Epidermal melanocyte (primary cell): Measurements from ENCODE around the gene RASD2.
"Not testable (repeated sequence)": the region's sequence is repeated elsewhere in the genome, so short reads cannot be mapped to it uniquely, and the experiment has no call there.

ENCODE experiments used
- DNase-seq: peaks from one replicate; pipeline ENCODE4 v3.0.0; 2011; ENCODE audit warnings: low spot score; ENCODE audit not compliant: insufficient read length

RASD2 gene, protein sequence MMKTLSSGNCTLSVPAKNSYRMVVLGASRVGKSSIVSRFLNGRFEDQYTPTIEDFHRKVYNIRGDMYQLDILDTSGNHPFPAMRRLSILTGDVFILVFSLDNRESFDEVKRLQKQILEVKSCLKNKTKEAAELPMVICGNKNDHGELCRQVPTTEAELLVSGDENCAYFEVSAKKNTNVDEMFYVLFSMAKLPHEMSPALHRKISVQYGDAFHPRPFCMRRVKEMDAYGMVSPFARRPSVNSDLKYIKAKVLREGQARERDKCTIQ

GRCh38 chr22:35540595-35541253 lies at the start of gene RASD2:
Gene RASD2 (plus strand): TSS chr22:35540831. CDS start chr22:35546810, 5,979 bp downstream.
- no peak for DNase-seq

- DNase-seq: not testable (repeated sequence)
Measured at GRCh38 chr22:35491061-35491907, 49.3 kb upstream of the RASD2 start.

GRCh38 chr22:35491908-35492380 lies 48.7 kb upstream of the RASD2 start:
- no peak for DNase-seq

DNA sequence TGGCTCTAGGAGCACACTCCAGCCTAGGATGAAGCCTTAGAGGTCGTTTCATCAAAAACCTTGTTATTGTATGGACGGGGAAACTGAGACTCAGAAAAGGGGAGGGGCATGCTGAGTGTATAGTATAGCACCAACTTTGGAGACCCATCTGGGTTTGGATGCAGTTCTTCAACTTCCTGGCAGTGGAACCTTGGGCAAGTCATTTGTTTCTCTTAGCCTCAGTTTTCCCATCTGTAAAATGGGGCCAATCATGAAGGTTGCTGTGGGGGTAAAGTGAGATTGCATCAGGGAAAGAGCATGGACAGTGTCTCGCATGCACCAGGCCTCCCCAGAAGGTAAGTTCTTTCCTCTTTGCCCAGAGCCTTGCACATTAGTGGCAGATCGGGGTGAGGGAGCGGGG lies 47.6 kb upstream of the RASD2 start:
- no peak for DNase-seq

- not testable (repeated sequence) for DNase-seq
Measured at GRCh38 chr22:35495711-35496110, 44.9 kb upstream of the RASD2 start.

- no peak for DNase-seq
Measured at GRCh38 chr22:35496768-35497312, 43.8 kb upstream of the RASD2 start.

DNA sequence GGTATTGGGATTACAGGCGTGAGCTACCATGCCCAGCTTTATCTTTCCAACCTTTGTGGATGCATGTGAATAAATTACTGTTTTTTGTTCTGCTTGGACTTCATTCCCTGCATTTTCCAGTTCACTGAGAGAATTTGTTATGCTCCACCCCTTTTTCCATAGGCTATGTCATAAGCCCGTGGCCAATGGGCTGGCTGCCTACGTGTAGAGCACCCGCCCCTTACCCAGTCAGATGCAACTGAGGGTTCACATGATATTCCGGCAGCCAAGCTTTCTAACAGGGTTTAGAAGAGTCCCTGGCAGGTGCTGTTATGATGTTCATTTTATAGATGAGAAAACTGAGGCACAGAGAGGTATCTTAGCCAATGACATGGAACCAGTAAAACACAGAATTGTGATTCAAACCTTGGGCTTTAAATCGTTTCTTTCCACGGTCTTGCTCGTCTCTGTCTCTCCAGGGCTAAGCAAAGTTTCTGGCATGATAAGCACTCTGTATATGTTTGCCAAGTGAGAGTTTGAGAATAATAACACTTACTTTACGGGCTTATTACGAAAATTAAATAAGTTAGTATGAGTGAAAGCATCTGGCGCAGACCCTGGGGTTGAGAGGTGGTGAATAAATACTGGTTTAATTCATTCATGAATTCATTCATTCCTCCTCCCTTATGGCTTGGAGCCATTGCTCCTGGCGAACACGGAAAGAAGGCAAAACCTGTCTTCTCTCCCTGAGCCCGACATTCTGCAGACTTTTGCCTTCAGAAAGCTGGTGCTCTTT lies 42.4 kb upstream of the RASD2 start:
- no peak for DNase-seq

DNA sequence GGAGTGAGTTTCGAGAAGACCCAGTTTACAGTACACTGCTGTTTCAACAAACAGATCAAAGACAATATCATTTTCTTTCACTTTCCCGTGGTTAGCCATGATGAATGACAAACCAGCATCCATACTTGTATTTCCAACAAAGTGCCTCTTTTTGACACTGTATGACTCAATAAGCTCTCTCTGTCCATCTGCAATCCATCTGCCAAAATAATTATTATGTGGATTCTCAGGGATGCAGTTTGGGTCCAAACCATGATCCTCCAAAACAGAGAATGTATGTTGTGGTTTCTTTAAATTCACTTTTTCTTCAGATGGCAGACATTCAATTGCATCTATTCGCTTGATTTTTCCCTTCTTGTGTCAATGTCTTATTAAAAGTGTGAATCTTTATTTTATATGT lies 37.8 kb upstream of the RASD2 start:
- DNase-seq: no peak

DNA sequence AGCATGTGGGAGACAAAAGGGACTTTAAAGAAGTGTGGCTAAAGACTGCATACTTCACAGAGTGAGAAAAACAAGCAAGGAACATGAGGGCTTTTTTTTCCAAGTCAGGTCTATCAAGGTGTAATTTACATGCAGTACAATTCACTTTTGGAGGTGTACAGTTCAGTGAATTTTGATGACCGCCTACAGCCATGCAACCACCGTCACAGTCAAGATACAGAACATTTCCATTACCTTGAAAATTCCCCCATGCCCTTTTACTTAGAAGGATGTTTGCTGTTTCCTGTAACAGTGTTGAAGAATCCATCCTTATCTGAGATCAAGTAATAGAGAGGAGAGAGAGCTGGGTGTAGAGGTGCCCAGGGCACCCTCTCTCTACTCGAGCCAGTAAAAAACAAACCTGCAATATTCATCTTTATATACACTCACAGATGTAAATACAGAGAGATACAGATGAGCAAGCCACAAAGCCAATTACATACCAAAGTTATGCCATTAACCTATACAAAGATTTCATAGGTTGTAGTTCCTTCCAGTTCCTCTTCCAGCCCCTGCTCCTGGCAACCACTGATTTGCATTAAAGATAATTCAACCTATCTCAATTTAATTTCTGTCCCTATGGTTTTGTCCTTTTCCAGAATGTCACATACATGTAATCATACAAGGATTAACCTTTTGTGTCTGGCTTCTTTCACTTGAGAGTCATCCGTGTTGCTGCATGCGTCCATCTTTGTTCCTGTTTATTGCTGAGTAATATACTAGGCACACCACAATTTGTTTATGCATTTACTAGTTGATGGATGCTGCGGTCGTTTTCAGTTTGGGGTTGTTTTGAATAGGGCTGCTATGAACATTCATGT lies 35.0 kb upstream of the RASD2 start:
- no peak for DNase-seq

- DNase-seq: no peak
Measured at GRCh38 chr22:35506259-35506570, 34.4 kb upstream of the RASD2 start.

DNA sequence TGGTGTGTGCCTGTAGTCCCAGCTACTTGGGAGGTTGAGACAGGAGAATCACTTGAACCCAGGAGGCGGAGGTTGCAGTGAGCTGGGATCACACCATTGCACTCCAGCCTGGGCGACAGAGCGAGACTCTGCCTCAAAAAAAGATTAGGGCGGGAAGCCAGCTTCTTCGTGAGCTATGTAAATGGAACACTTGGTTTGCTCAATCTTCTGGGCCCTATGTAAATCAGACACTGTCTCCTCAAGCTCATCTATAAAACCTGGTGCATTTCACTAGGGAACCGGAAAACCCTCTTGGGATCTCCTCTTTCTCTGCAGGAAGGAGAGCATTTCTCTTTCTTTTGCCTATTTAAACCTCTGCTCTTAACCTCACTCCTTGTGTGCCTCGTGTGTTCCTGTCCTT lies 32.8 kb upstream of the RASD2 start:
- DNase-seq: not testable (repeated sequence)

DNA sequence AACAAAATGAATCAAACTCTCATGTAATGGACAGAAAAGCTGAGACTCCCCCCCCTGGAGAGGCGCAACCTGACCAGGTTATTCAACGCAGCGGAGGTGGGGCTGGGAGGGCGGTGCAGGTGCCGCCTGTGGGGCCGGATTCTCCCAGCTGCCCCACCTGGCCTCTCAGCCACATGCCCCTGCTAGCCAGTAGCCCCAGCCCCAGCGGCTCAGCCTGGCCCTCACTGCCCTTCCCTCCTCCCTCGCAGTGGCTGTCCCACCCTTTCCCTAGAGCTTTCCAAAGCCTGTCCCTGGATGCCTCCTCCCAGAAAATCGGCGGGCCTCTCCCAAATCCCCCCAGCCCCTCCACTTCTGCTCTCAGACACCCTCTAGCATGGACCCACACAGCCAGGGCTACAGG lies 31.2 kb upstream of the RASD2 start:
- no peak for DNase-seq

DNA sequence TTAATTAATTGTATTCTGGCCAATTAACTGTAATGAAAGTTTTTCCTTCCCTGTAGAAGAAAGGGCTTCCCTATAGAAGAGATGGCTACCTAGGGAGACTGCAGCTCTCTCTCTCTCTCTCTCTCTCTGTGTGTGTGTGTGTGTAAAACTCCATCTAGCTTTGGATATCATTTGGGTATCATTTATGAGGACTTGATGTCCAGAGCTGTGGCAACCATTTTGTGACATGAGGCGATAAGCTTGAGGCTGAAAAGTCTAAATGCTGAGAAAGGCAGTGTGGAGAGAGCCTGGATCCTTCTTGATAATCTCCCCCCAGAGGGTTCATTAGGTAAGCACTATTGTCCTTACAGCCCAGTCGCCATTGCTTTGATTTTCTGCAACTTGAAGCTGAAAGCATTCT lies 30.7 kb upstream of the RASD2 start:
- no peak for DNase-seq

GRCh38 chr22:35510481-35510934 lies 30.1 kb upstream of the RASD2 start:
- no peak for DNase-seq

GRCh38 chr22:35510951-35511350 lies 29.7 kb upstream of the RASD2 start:
- DNase-seq: no peak

DNA sequence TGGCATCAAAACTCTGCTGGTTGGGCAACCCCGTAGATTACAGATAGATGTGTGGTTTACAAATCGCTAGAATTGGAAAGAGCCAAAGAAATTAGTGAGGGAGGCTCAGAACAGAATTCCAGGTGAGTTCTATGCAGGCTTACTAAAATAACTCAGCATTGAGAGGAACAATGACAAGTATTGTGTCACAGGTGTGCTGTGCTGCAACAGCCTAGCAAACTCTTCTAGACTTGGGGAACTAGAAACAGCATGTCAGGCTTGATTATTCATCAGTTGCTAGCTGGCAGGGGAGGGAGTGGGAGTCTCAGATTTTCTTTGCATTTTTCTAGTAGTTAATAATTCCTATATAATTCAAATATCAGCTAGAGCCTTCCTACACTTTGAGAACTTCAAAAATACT lies 26.3 kb upstream of the RASD2 start:
- no peak for DNase-seq

GRCh38 chr22:35515952-35516351 lies 24.7 kb upstream of the RASD2 start:
- not testable (repeated sequence) for DNase-seq

DNA sequence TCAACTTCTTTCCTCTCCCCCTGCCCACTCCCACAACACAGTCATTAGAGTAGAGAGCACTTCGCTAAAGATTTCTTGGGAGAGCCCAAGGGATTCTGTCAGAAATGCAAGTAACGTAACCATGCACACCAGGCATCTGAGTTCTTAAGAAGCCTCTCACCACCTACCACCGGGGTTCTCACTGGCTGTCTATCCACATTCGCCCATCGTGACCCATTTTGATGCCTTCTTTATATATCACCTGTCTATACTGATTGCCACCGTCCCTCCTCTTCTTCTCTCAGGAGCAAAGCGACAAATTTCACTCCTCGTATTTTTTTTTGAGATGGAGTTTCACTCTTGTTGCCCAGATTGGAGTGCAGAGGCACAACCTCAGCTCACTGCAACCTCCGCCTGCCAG lies 23.9 kb upstream of the RASD2 start:
- DNase-seq: no peak

DNA sequence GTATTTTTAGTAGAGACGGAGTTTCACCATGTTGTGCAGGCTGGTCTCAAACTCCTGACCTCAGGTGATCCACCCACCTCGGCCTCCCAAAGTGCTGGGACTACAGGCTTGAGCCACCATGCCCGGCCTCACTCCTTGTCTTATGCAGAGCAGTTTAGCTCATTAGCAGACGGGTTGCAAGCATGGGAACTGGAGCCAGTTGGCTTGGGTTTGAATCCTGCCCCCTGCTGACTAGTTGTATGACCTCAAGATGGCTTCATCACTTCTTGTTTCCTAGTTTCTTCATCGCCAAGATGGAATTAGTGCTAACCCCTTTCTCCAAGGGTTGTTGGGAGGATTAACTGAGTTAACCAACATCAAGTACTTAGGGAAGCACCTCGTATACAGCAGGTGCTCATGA lies 23.4 kb upstream of the RASD2 start:
- DNase-seq: no peak
